Measurements from ENCODE around the gene RAI1.

GRCh38 chr17:17714879-17715278 lies 33.6 kb downstream of the RAI1 start:
- TF ChIP-seq, protein P1, sequence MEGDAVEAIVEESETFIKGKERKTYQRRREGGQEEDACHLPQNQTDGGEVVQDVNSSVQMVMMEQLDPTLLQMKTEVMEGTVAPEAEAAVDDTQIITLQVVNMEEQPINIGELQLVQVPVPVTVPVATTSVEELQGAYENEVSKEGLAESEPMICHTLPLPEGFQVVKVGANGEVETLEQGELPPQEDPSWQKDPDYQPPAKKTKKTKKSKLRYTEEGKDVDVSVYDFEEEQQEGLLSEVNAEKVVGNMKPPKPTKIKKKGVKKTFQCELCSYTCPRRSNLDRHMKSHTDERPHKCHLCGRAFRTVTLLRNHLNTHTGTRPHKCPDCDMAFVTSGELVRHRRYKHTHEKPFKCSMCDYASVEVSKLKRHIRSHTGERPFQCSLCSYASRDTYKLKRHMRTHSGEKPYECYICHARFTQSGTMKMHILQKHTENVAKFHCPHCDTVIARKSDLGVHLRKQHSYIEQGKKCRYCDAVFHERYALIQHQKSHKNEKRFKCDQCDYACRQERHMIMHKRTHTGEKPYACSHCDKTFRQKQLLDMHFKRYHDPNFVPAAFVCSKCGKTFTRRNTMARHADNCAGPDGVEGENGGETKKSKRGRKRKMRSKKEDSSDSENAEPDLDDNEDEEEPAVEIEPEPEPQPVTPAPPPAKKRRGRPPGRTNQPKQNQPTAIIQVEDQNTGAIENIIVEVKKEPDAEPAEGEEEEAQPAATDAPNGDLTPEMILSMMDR (conservative IDR thresholded peaks at IDR 0.05; ENCODE audit: low read length), result no peak
- no peak for TF ChIP-seq EZH2phosphoT487 (IDR thresholded peaks at IDR 0.05; ENCODE audit: borderline replicate concordance, low read depth, low read length)

Data from OCI-LY7 (cell line).